IMR-90 (cell line): ENCODE results near the gene RPS3. TPM values are rescaled to one million over a fixed set of nuclear protein-coding genes. Genes with fewer than 3 reads are reported as not detected.

ENCODE experiments used
- ATAC-seq: fragments of 200-7000 bp; cut with Tn5 transposase; 2 replicates; pipeline ENCODE4 v1.9.1; 2020; ENCODE audit warnings: low read depth, mild to moderate bottlenecking, moderate library complexity
- BruUV-seq: library from RNA; stranded (reverse); fragments of 400-500 nt; replicated peaks from 2 replicates; lab custom pipeline; 2021; lab: Mats Ljungman, UMichigan
- CTCF ChIA-PET: fragments of 300-600 bp; formaldehyde crosslinking; extraction: SDS; loops from one replicate; lab custom pipeline; 2021; ENCODE audit warnings: antibody characterized with exemption; lab: Yijun Ruan, JAX
- POLR2A ChIA-PET: fragments of 300-600 bp; sonication (Branson Sonifier 250); formaldehyde crosslinking; loops from one replicate; lab custom pipeline; 2022; ENCODE audit warnings: antibody characterized with exemption; ENCODE audit not compliant: unreplicated experiment; lab: Charles Lee
- DNase-seq: peaks from one replicate; pipeline ENCODE4 v3.0.0; 2013
- H2AFZ ChIP-seq: replicated peaks from 2 replicates; pipeline ENCODE3; 2013; ENCODE audit warnings: low read length, mild to moderate bottlenecking; ENCODE audit not compliant: poor library complexity
- H2AK5ac ChIP-seq: 2 replicates; pipeline ENCODE4 v1.6.1; 2013; ENCODE audit warnings: low read depth, low read length, inconsistent platforms
- H2AK9ac ChIP-seq: replicated peaks from 2 replicates; pipeline ENCODE3; 2013; ENCODE audit warnings: mild to moderate bottlenecking, low read depth, low read length, moderate library complexity; ENCODE audit not compliant: poor library complexity
- H2BK120ac ChIP-seq: 2 replicates; pipeline ENCODE4 v1.6.1; 2013; ENCODE audit warnings: low read depth, low read length, inconsistent platforms
- H2BK15ac ChIP-seq: 3 replicates; pipeline ENCODE4 v1.6.1; 2013; ENCODE audit warnings: low read depth, low read length, inconsistent platforms
- H2BK20ac ChIP-seq: 2 replicates; pipeline ENCODE4 v1.6.1; 2013; ENCODE audit warnings: low read depth, mild to moderate bottlenecking, inconsistent platforms, low read length, moderate library complexity
- H2BK5ac ChIP-seq: 2 replicates; pipeline ENCODE4 v1.6.1; 2013; ENCODE audit warnings: mild to moderate bottlenecking, low read depth, low read length, inconsistent platforms; ENCODE audit not compliant: poor library complexity, severe bottlenecking
- H3K14ac ChIP-seq: replicated peaks from 2 replicates; pipeline ENCODE4 v1.6.1; 2013; ENCODE audit warnings: low read depth, low read length, inconsistent platforms
- H3K18ac ChIP-seq: 2 replicates; pipeline ENCODE4 v1.6.1; 2013; ENCODE audit warnings: low read depth, low read length, control low read depth
- H3K23ac ChIP-seq: 2 replicates; pipeline ENCODE4 v1.6.1; 2013; ENCODE audit warnings: low read depth, low read length, inconsistent platforms
- H3K27ac ChIP-seq: 2 replicates; pipeline ENCODE4 v1.5.1; 2013; ENCODE audit warnings: mild to moderate bottlenecking, control low read depth, low read length; ENCODE audit not compliant: insufficient read depth
- H3K27me3 ChIP-seq: 2 replicates; pipeline ENCODE4 v1.6.1; 2013; ENCODE audit warnings: low read length; ENCODE audit not compliant: control insufficient read depth, insufficient read depth
- H3K36me3 ChIP-seq: 2 replicates; pipeline ENCODE4 v1.6.1; 2013; ENCODE audit warnings: low read length, mixed read lengths; ENCODE audit not compliant: control insufficient read depth, insufficient read depth
- H3K4ac ChIP-seq: 2 replicates; pipeline ENCODE4 v1.6.1; 2013; ENCODE audit warnings: low read depth, low read length, inconsistent platforms
- H3K4me1 ChIP-seq: 2 replicates; pipeline ENCODE4 v1.6.1; 2013; ENCODE audit warnings: low read length, mixed read lengths; ENCODE audit not compliant: control insufficient read depth, insufficient read depth
- H3K4me2 ChIP-seq: 2 replicates; pipeline ENCODE4 v1.6.1; 2013; ENCODE audit warnings: low read depth, mild to moderate bottlenecking, control low read depth, low read length, moderate library complexity
- H3K4me3 ChIP-seq: 2 replicates; pipeline ENCODE4 v1.5.1; 2013; ENCODE audit warnings: low read depth, mild to moderate bottlenecking, control low read depth, low read length, moderate library complexity; ENCODE audit not compliant: insufficient read depth
- H3K56ac ChIP-seq: 2 replicates; pipeline ENCODE4 v1.6.1; 2013; ENCODE audit warnings: low read length, inconsistent platforms; ENCODE audit not compliant: insufficient read depth; ENCODE audit errors: extremely low read depth
- H3K79me1 ChIP-seq, 2 experiments: 2 replicates each; pipeline ENCODE4 v1.6.1; 2013; ENCODE audit warnings: low read length in 2 of 2, inconsistent platforms in 1 of 2, low read depth in 1 of 2
- H3K9ac ChIP-seq: 2 replicates; pipeline ENCODE4 v1.6.1; 2013; ENCODE audit warnings: low read depth, low read length, control low read depth
- H3K9me1 ChIP-seq: 2 replicates; pipeline ENCODE4 v1.6.1; 2013; ENCODE audit warnings: low read length, inconsistent platforms; ENCODE audit not compliant: insufficient read depth
- H3K9me3 ChIP-seq: 2 replicates; pipeline ENCODE4 v1.6.1; 2013; ENCODE audit warnings: low read length; ENCODE audit not compliant: control insufficient read depth, insufficient read depth
- H4K20me1 ChIP-seq: 2 replicates; pipeline ENCODE4 v1.6.1; 2013; ENCODE audit warnings: low read length, inconsistent platforms; ENCODE audit not compliant: insufficient read depth
- H4K5ac ChIP-seq: 2 replicates; pipeline ENCODE4 v1.6.1; 2013; ENCODE audit warnings: mild to moderate bottlenecking, low read depth, low read length, control low read depth
- H4K8ac ChIP-seq, 2 experiments: 2 replicates each; pipeline ENCODE4 v1.6.1; 2013; ENCODE audit warnings: low read depth in 2 of 2, low read length in 2 of 2, control low read depth in 1 of 2, inconsistent platforms in 1 of 2
- H4K91ac ChIP-seq: 2 replicates; pipeline ENCODE4 v1.6.1; 2013; ENCODE audit warnings: low read depth, low read length, inconsistent platforms; ENCODE audit not compliant: insufficient read depth
- BHLHE40 ChIP-seq: fragments of 150-350 bp; IDR thresholded peaks from 2 replicates; pipeline ENCODE4 v1.6.1; 2016; ENCODE audit warnings: mild to moderate bottlenecking, low read depth, low read length
- RAD21 ChIP-seq: IDR thresholded peaks from 2 replicates; pipeline ENCODE4 v1.6.1; 2012; ENCODE audit warnings: low read length, improper control_type of control experiment
- RCOR1 ChIP-seq: IDR thresholded peaks from 2 replicates; pipeline ENCODE4 v1.6.1; 2012; ENCODE audit warnings: mild to moderate bottlenecking, low read length, improper control_type of control experiment; ENCODE audit not compliant: insufficient replicate concordance
- WGBS, 2 experiments: methylation state at CpG; one replicate each; pipeline versions ENCODE4 v1.1.5 to v1.1.7; 2013; ENCODE audit warnings: missing lambda C conversion rate in 2 of 2; ENCODE audit not compliant: insufficient read length in 1 of 2; ENCODE audit errors: extremely low coverage in 2 of 2; 5-methylcytosine and 5-hydroxymethylcytosine counted together
- dilution Hi-C: fragments of 300-500 bp; cut with HindIII; formaldehyde crosslinking; loops from one replicate; pipeline ENCODE4 v1.14.3; 2018; ENCODE audit warnings: low sequenced_read_pairs; ENCODE audit not compliant: unreplicated experiment
- in situ Hi-C: fragments of 300-500 bp; cut with MboI; formaldehyde crosslinking; loops from 3 replicates; pipeline ENCODE4 v1.14.3; 2019; ENCODE audit warnings: low sequenced_read_pairs, inconsistent platforms, mixed read lengths
- intact Hi-C: fragments of 100-400 bp; cut with micrococcal nuclease; formaldehyde crosslinking; loops from 2 replicates; pipeline ENCODE4 v1.10.0; 2022
- polyA plus RNA-seq, 3 experiments: library from polyadenylated mRNA; depleted of rRNA; stranded (reverse); fragments of >200 nt; gene quantifications; 2 replicates each; pipeline ENCODE4 v1.2.3, GENCODE V29; 2012; ENCODE audit warnings: low replicate concordance in 1 of 3
- total RNA-seq: library from RNA; depleted of rRNA; stranded (reverse); fragments of >200 nt; gene quantifications from 2 replicates; pipeline ENCODE4 v1.2.3, GENCODE V29; 2012
- TF ChIP-seq, protein P1 (sequence below): fragments of 150-350 bp; IDR thresholded peaks from 2 replicates; pipeline ENCODE4 v1.6.1; 2017; ENCODE audit warnings: mild to moderate bottlenecking, antibody characterized with exemption, low read length, low read depth
- TF ChIP-seq, protein P2 (sequence below): conservative IDR thresholded peaks from 2 replicates; pipeline ENCODE4 v1.5.1; 2012; ENCODE audit warnings: mild to moderate bottlenecking, low read depth, low read length, improper control_type of control experiment

The RPS3 gene
- total and polyA plus RNA-seq, 2 of the 4 experiments (the other 2 are of a cell fraction) = 2,360 to 2,477 TPM

DNA sequence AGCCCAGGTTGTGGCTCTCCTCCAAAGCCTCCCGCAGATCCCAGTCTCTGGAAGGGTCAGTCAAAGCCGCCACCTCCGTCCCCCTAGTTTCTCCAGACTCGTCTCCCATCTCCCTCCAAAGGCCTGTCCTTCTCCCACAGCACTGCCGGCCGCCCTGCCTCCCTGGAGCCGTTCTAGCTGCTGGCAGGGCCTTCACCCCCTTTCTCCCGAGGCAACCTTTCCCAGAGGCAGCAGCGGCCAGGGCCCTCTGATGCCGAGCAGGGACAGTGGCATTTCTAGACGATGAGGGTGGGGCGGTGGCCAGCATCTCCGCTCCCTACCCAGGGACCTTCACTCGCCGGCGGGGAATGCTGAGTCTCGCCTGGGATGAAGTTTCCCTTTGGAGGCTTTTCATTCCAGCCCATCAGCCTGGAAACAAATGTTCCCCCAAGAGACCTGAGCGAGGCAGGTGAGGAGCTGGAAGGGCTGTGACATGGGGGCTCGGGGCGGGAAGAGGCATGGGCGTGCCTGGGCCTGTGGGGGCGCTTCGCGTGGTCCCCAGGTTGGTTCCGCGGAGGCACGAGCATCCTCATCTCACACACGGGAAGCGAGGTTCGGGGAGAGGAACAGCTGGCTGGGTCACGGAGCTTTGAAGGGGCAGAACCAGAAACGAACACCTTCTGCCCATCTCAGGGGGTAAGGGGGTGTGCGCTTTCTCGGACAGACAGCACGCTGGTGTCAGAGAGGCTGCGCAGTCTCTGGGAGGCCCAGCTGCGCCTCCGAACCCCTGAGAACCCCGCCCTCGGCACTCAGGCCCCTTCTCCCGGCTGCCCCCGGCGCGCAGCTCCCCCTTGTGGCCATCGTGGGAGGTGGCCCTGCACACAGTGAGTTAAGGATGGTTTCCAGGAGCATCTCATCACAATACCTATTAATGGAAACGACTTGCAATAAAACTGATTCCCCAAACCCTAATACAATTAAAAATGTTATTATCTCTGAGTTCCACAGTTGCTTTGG, 51.8 kb downstream of the RPS3 start:
- no peak overlapping the region for H2BK20ac ChIP-seq
- H3K14ac ChIP-seq = no peak overlapping the region
- no peaks in the 10 kb centered on the region for H3K9me3 ChIP-seq
- POLR2A ChIA-PET = no interaction called here
- peak overlapping the region; percentile 6 for H2AFZ ChIP-seq
- H4K8ac ChIP-seq = no peak overlapping the region
- no peak overlapping the region for H3K23ac ChIP-seq
- H3K9me1 ChIP-seq = 0 out of 2 replicates have a peak, but pooled peaks cover 3% of the 10 kb centered on the region
- 68% methylated on average over 11 of the region's 46 CpGs; no CpG with 5 or more reads in 1 of the 2 experiments for WGBS, 2 experiments
- ATAC-seq (no peak), DNase-seq (no peak)
- H4K91ac ChIP-seq = no peak overlapping the region
- H3K9ac ChIP-seq = no peak overlapping the region
- no peaks in the 10 kb centered on the region for H3K27me3 ChIP-seq
- H4K20me1 ChIP-seq = no peaks in the 10 kb centered on the region
- H3K4me2 ChIP-seq = no peak overlapping the region
- H3K4ac ChIP-seq = no peak overlapping the region
- no peak overlapping the region for H2BK15ac ChIP-seq
- H4K5ac ChIP-seq = no peak overlapping the region
- no peak overlapping the region for H2BK5ac ChIP-seq
- intact Hi-C loops = loop anchor here (5.0 kb wide), 1 partner anchor 46 kb away; no protein-coding TSS in a partner anchor
- H2AK9ac ChIP-seq = no peak overlapping the region
- H3K4me3 ChIP-seq = no peak overlapping the region
- no peak overlapping the region for H2BK120ac ChIP-seq
- H3K4me1 ChIP-seq = peaks cover 7% of the 10 kb centered on the region
- H3K56ac ChIP-seq = no peak overlapping the region
- CTCF ChIA-PET = interaction anchor here (0.7 kb wide), 1 partner anchor 29 kb away, joined by 4 read pairs; no protein-coding TSS in a partner anchor
- TF ChIP-seq RAD21 = peak; percentile 24
- TF ChIP-seq BHLHE40 = no peak
- TF ChIP-seq, protein P1, sequence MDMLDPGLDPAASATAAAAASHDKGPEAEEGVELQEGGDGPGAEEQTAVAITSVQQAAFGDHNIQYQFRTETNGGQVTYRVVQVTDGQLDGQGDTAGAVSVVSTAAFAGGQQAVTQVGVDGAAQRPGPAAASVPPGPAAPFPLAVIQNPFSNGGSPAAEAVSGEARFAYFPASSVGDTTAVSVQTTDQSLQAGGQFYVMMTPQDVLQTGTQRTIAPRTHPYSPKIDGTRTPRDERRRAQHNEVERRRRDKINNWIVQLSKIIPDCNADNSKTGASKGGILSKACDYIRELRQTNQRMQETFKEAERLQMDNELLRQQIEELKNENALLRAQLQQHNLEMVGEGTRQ = no peak
- TF ChIP-seq, protein P2, sequence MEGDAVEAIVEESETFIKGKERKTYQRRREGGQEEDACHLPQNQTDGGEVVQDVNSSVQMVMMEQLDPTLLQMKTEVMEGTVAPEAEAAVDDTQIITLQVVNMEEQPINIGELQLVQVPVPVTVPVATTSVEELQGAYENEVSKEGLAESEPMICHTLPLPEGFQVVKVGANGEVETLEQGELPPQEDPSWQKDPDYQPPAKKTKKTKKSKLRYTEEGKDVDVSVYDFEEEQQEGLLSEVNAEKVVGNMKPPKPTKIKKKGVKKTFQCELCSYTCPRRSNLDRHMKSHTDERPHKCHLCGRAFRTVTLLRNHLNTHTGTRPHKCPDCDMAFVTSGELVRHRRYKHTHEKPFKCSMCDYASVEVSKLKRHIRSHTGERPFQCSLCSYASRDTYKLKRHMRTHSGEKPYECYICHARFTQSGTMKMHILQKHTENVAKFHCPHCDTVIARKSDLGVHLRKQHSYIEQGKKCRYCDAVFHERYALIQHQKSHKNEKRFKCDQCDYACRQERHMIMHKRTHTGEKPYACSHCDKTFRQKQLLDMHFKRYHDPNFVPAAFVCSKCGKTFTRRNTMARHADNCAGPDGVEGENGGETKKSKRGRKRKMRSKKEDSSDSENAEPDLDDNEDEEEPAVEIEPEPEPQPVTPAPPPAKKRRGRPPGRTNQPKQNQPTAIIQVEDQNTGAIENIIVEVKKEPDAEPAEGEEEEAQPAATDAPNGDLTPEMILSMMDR = peak; percentile 44
- TF ChIP-seq RCOR1 = no peak
- dilution Hi-C loops = no loop called here
- BruUV-seq = no TSS peak
- no peak overlapping the region for H2AK5ac ChIP-seq
- in situ Hi-C loops = no loop called here
- no peak overlapping the region for H3K27ac ChIP-seq
- no peaks in the 10 kb centered on the region for H3K79me1 ChIP-seq
- H3K36me3 ChIP-seq = no peaks in the 10 kb centered on the region
- no peak overlapping the region for H3K18ac ChIP-seq
